PC-3 (cell line): ENCODE data around the gene PARD6A.

ENCODE experiments used
- CTCF ChIP-seq: fragments of 300-600 bp; sonication (generic); conservative IDR thresholded peaks from 2 replicates; pipeline ENCODE4 v1.5.1; 2017; ENCODE audit warnings: antibody characterized with exemption, low read depth, mild to moderate bottlenecking, low read length
- EZH2 ChIP-seq: fragments of 300-600 bp; sonication (generic); IDR thresholded peaks from one replicate; pipeline ENCODE4 v1.6.1; 2017; ENCODE audit warnings: antibody characterized with exemption, mild to moderate bottlenecking, low read length; ENCODE audit not compliant: unreplicated experiment
- EZH2phosphoT487 ChIP-seq: fragments of 300-600 bp; sonication (generic); IDR thresholded peaks from 2 replicates; pipeline ENCODE4 v1.6.1; 2018; ENCODE audit warnings: mild to moderate bottlenecking, antibody characterized with exemption, low read length, borderline replicate concordance

- no peak for TF ChIP-seq CTCF
- no peak for TF ChIP-seq EZH2phosphoT487
- no peak for TF ChIP-seq EZH2
These were observed 16.7 kb upstream of the PARD6A start for GRCh38 chr16:67644038-67644437.
